AG04450 (cell line): ENCODE data around the gene TMED6. TPM values are rescaled to one million over a fixed set of nuclear protein-coding genes. Genes with fewer than 3 reads are reported as not detected.
A peak's percentile ranks its signal among the peaks of the same experiment; 100 is the strongest.

Experiments
- CTCF ChIA-PET: fragments of 300-600, 350-600 bp; formaldehyde crosslinking; extraction: SDS; loops from one replicate; lab custom pipeline; 2022; ENCODE audit warnings: antibody characterized with exemption, inconsistent platforms; lab: Charles Lee
- POLR2A ChIA-PET: fragments of 350-600 bp; formaldehyde crosslinking; extraction: SDS; loops from one replicate; lab custom pipeline; 2021; ENCODE audit warnings: antibody characterized with exemption, inconsistent platforms; lab: Yijun Ruan, JAX
- DNase-seq: peaks from one replicate; pipeline ENCODE4 v3.0.0-alpha.2; 2011; ENCODE audit warnings: low read depth, low spot score
- H3K27ac ChIP-seq: one replicate; pipeline ENCODE4 v1.5.1; 2012; ENCODE audit warnings: low read depth, low read length, control low read depth
- H3K27me3 ChIP-seq: one replicate; pipeline ENCODE4 v1.6.0; 2012; ENCODE audit warnings: low read length; ENCODE audit not compliant: control insufficient read depth, insufficient read depth
- H3K4me3 ChIP-seq: 2 replicates; pipeline ENCODE4 v1.5.1; 2011; ENCODE audit warnings: mild to moderate bottlenecking, low read depth, low read length, control low read depth
- H3K9me3 ChIP-seq: 2 replicates; pipeline ENCODE4 v1.5.1; 2012; ENCODE audit warnings: low read length; ENCODE audit not compliant: control insufficient read depth, insufficient read depth
- polyA plus RNA-seq: library from polyadenylated mRNA; depleted of rRNA; stranded (reverse); fragments of >200 nt; gene quantifications from 2 replicates; pipeline ENCODE4 v1.2.3, GENCODE V29; 2011
- TF ChIP-seq, protein P1 (sequence below): IDR thresholded peaks from 2 replicates; pipeline ENCODE4 v1.5.1; 2011; ENCODE audit warnings: low read depth, low read length, control low read depth, inconsistent platforms

Gene TMED6
- polyA plus RNA-seq, 1 experiment: not detected

GRCh38 chr16:69313469-69313868, 38.1 kb downstream of the TMED6 start:
- ChIA-PET CTCF (no interaction called here), POLR2A (no interaction called here)
- no peak overlapping the region for H3K27ac ChIP-seq
- H3K4me3 ChIP-seq: no peak overlapping the region
- no peaks in the 10 kb centered on the region; the same call in 1 of the 2 replicates for H3K9me3 ChIP-seq
- DNase-seq: no peak
- no peaks in the 10 kb centered on the region for H3K27me3 ChIP-seq
- TF ChIP-seq, protein P1, sequence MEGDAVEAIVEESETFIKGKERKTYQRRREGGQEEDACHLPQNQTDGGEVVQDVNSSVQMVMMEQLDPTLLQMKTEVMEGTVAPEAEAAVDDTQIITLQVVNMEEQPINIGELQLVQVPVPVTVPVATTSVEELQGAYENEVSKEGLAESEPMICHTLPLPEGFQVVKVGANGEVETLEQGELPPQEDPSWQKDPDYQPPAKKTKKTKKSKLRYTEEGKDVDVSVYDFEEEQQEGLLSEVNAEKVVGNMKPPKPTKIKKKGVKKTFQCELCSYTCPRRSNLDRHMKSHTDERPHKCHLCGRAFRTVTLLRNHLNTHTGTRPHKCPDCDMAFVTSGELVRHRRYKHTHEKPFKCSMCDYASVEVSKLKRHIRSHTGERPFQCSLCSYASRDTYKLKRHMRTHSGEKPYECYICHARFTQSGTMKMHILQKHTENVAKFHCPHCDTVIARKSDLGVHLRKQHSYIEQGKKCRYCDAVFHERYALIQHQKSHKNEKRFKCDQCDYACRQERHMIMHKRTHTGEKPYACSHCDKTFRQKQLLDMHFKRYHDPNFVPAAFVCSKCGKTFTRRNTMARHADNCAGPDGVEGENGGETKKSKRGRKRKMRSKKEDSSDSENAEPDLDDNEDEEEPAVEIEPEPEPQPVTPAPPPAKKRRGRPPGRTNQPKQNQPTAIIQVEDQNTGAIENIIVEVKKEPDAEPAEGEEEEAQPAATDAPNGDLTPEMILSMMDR: no peak

GRCh38 chr16:69311533-69312387, 39.8 kb downstream of the TMED6 start:
- Histone ChIP-seq H3K4me3 (peak overlapping the region; percentile 86), H3K27ac (peak overlapping the region; percentile 65), H3K27me3 (no peaks in the 10 kb centered on the region), H3K9me3 (no peaks in the 10 kb centered on the region; the same call in 1 of the 2 replicates)
- TF ChIP-seq, protein P1: 0 out of 2 replicates have a peak, but pooled peaks have one; percentile 15
- POLR2A ChIA-PET: interaction anchor here (0.6 to 0.7 kb wide), 2 partner anchors 9 to 14 kb away, joined by 3 to 4 read pairs; no protein-coding TSS in a partner anchor
- CTCF ChIA-PET: interaction anchor here (0.5 to 1.5 kb wide), 9 partner anchors 15 to 1011 kb away, joined by 3 to 10 read pairs (median 4); no protein-coding TSS in a partner anchor
- DNase-seq: no peak

GRCh38 chr16:69310653-69311532, 40.7 kb downstream of the TMED6 start, which contains the start of gene VPS4A:
VPS4A (plus strand) TSS chr16:69311350; CDS start chr16:69311512, 162 bp downstream.
- no peaks in the 10 kb centered on the region for H3K27me3 ChIP-seq
- TF ChIP-seq, protein P1: peak; percentile 75
- peak; percentile 92 for DNase-seq
- no peaks in the 10 kb centered on the region; the same call in 1 of the 2 replicates for H3K9me3 ChIP-seq
- ChIA-PET POLR2A (no interaction called here), CTCF (interaction anchor here (0.6 to 1.5 kb wide), 15 partner anchors 9 to 161 kb away, joined by 3 to 9 read pairs (median 4); no protein-coding TSS in a partner anchor)
- H3K4me3 ChIP-seq: peak within 1 kb of the TSS; percentile 86
- H3K27ac ChIP-seq: peak within 1 kb of the TSS; percentile 75

DNA sequence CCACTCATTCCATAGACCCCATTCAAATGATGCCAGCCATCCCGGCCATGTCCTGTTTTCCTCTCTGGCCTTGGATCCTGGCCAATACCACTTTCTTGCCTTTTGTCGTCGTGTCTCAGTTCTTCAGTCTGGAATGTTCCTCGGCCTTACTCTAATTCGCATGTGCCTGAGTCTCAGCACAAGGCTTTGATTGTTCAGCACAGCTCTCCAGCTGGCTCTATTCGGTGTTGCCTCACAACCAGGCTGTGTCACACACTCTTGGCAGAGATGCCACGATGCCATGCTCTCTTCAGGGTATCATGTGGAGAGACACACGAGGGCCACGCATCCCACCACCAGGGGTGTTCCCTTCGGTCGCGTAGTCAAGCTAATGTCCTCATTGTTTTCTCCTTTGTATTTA, 42.3 kb downstream of the TMED6 start:
- no peak for DNase-seq
- ChIA-PET POLR2A (no interaction called here), CTCF (interaction anchor here (1.5 kb wide), 1 partner anchor 159 kb away, joined by 7 read pairs; no protein-coding TSS in a partner anchor)
- Histone ChIP-seq H3K27me3 (no peaks in the 10 kb centered on the region), H3K27ac (no peak overlapping the region), H3K4me3 (no peak overlapping the region), H3K9me3 (no peaks in the 10 kb centered on the region; the same call in 1 of the 2 replicates)
- TF ChIP-seq, protein P1: no peak
